Measurements from ENCODE around the gene ZNF398. TPM values are rescaled to one million over a fixed set of nuclear protein-coding genes. Genes with fewer than 3 reads are reported as not detected.

The ZNF398 gene
- total RNA-seq, 1 experiment from 2014 or later, result 9.1 TPM

DNA sequence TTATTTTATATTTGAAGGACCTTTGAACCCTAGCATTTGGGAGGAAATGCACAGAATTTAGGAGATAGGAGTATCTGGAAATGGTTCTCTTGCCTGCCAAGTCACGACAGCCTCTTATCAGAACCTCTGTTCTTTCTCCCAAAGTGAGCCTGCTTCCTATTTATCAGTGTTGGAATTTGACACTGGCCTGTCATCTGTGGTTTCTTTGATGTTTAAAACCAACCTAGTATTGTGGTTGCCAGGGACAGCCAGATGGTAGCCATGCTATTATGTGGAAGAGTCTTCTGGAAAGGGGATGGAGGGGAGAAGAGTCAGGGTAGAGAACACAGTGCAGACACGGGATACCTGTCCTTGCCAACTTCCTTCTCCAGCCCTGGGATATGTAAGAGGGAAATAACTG lies 69.1 kb downstream of the ZNF398 start:
- Histone ChIP-seq H3K9me2 (replicated peaks; ENCODE audit: low read length) (no peaks in the 10 kb centered on the region), H3K79me2 (ENCODE audit: low read length) (no peaks in the 10 kb centered on the region), H3K27ac (ENCODE audit: low read length) (no peak overlapping the region), H3F3A (ENCODE audit: low read length, unreplicated experiment) (no peaks in the 10 kb centered on the region), H3K9ac (ENCODE audit: low read length) (no peak overlapping the region), H3K27me3 (ENCODE audit: low read length) (no peaks in the 10 kb centered on the region), H2AFZ (ENCODE audit: low read length) (no peak overlapping the region), H3K9me3 (ENCODE audit: low read length) (no peaks in the 10 kb centered on the region), H3K4me1 (ENCODE audit: insufficient read depth, low read length) (0 out of 2 replicates have a peak, but pooled peaks cover 4% of the 10 kb centered on the region), H3K4me3 (ENCODE audit: low read length) (no peak overlapping the region), H3K4me2 (ENCODE audit: low read length) (no peak overlapping the region), H4K20me1 (ENCODE audit: low read length) (no peaks in the 10 kb centered on the region), H3K36me3 (ENCODE audit: low read depth, low read length) (peaks cover 47% of the 10 kb centered on the region)
- intact Hi-C loops (cut with micrococcal nuclease), result no loop called here
- POLR2A ChIA-PET (ENCODE audit: unreplicated experiment), result no interaction called here
- no TSS peak for BruUV-seq (replicated peaks)
- CTCF ChIA-PET, result no interaction called here
- ATAC-seq (no peak), DNase-seq (no peak)
- TF ChIP-seq EZH2phosphoT487 (IDR thresholded peaks at IDR 0.05; ENCODE audit: borderline replicate concordance, low read length) (no peak), EZH2 (IDR thresholded peaks at IDR 0.05; ENCODE audit: low read length, unreplicated experiment) (no peak)
- TF ChIP-seq, protein P1, sequence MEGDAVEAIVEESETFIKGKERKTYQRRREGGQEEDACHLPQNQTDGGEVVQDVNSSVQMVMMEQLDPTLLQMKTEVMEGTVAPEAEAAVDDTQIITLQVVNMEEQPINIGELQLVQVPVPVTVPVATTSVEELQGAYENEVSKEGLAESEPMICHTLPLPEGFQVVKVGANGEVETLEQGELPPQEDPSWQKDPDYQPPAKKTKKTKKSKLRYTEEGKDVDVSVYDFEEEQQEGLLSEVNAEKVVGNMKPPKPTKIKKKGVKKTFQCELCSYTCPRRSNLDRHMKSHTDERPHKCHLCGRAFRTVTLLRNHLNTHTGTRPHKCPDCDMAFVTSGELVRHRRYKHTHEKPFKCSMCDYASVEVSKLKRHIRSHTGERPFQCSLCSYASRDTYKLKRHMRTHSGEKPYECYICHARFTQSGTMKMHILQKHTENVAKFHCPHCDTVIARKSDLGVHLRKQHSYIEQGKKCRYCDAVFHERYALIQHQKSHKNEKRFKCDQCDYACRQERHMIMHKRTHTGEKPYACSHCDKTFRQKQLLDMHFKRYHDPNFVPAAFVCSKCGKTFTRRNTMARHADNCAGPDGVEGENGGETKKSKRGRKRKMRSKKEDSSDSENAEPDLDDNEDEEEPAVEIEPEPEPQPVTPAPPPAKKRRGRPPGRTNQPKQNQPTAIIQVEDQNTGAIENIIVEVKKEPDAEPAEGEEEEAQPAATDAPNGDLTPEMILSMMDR (conservative IDR thresholded peaks at IDR 0.05; ENCODE audit: low read depth, low read length), result no peak

DNA sequence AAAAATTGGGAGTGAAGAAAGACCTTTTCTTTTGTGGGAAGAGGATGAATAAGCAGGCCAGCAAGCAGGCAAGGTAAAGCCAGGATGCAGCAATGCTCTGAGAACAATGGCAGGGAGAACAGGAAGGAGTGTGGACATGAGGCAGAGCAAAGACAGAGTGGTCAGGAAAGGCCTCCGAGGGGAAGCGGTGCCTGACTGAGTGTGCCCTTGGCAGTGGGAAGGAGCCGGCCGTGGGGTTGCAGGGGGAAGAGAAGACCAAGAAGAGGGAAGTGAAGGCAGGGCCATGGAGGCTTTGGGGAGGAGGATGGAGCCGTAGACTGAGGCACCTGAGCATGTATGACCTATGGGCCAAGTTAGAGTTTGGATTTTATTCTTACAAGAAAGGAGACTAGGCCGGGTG lies 70.3 kb downstream of the ZNF398 start:
- Histone ChIP-seq H3K36me3 (ENCODE audit: low read depth, low read length) (peaks cover 40% of the 10 kb centered on the region), H3K9ac (ENCODE audit: low read length) (no peak overlapping the region), H3K4me2 (ENCODE audit: low read length) (no peak overlapping the region), H3K4me1 (ENCODE audit: insufficient read depth, low read length) (0 out of 2 replicates have a peak, but pooled peaks cover 4% of the 10 kb centered on the region), H3K4me3 (ENCODE audit: low read length) (no peak overlapping the region), H4K20me1 (ENCODE audit: low read length) (no peaks in the 10 kb centered on the region), H2AFZ (ENCODE audit: low read length) (no peak overlapping the region), H3K79me2 (ENCODE audit: low read length) (no peaks in the 10 kb centered on the region), H3K27ac (ENCODE audit: low read length) (no peak overlapping the region), H3K9me2 (replicated peaks; ENCODE audit: low read length) (no peaks in the 10 kb centered on the region), H3K9me3 (ENCODE audit: low read length) (no peaks in the 10 kb centered on the region), H3K27me3 (ENCODE audit: low read length) (no peaks in the 10 kb centered on the region), H3F3A (ENCODE audit: low read length, unreplicated experiment) (no peaks in the 10 kb centered on the region)
- ChIA-PET POLR2A (ENCODE audit: unreplicated experiment) (no interaction called here), CTCF (no interaction called here)
- DNase-seq, result no peak
- TF ChIP-seq, protein P1 (conservative IDR thresholded peaks at IDR 0.05; ENCODE audit: low read depth, low read length), result no peak
- TF ChIP-seq EZH2phosphoT487 (IDR thresholded peaks at IDR 0.05; ENCODE audit: borderline replicate concordance, low read length), result no peak
- TF ChIP-seq EZH2 (IDR thresholded peaks at IDR 0.05; ENCODE audit: low read length, unreplicated experiment), result no peak
- BruUV-seq (replicated peaks), result no TSS peak
- ATAC-seq, result no peak
- intact Hi-C loops (cut with micrococcal nuclease), result no loop called here

DNA sequence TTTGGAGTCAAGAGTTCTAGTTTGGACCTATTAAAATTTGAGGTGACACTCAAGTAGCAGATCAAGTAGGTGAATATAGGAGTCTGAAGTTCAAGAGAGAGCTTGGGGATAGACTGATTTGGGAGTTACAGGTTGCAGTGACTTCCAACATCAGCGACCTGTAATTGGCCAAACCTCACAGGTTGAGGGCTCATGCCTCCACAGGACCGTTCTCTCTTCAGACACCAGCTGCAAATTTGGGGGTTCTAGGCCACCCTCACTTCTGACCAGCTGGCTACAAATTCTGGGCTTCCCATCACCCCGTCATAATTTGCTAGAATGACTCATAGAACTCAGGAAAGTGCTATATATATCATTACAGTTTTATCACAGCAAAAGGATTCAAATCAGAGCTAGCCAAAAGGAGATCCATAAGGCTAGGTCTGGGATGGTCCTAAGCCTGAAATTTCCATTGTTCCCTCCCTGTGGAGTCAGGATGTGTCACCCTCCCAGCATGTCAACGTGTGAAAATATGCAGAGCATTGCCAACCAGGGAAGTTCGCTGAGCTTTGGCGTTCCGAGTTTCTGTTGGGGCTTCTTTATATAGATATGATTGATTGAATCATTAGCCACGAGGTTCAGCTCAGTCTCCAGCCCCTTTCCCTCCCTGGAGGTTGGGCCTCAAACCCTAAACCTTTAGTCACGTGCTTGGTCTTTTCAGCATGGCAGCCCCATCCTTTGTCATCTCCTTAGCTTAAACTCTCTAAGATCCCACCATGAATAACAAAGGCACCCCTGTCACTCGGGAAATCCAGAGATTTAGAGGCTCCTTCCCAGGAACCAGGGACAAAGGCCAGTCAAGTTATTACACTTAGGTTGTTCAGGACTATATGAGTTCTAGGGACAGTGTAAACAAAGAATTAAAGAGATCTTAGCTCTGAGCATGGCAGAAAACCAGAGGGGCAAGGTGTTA lies 71.5 kb downstream of the ZNF398 start:
- BruUV-seq (replicated peaks), result no TSS peak
- CTCF ChIA-PET, result no interaction called here
- Histone ChIP-seq H3K9me2 (replicated peaks; ENCODE audit: low read length) (no peaks in the 10 kb centered on the region), H3F3A (ENCODE audit: low read length, unreplicated experiment) (no peaks in the 10 kb centered on the region), H3K36me3 (ENCODE audit: low read depth, low read length) (peaks cover 31% of the 10 kb centered on the region), H3K79me2 (ENCODE audit: low read length) (no peaks in the 10 kb centered on the region), H3K9me3 (ENCODE audit: low read length) (no peaks in the 10 kb centered on the region), H3K27me3 (ENCODE audit: low read length) (no peaks in the 10 kb centered on the region), H3K9ac (ENCODE audit: low read length) (no peak overlapping the region), H3K4me2 (ENCODE audit: low read length) (no peak overlapping the region), H4K20me1 (ENCODE audit: low read length) (no peaks in the 10 kb centered on the region), H2AFZ (ENCODE audit: low read length) (no peak overlapping the region), H3K4me1 (ENCODE audit: insufficient read depth, low read length) (0 out of 2 replicates have a peak, but pooled peaks cover 4% of the 10 kb centered on the region), H3K27ac (ENCODE audit: low read length) (no peak overlapping the region), H3K4me3 (ENCODE audit: low read length) (no peak overlapping the region)
- TF ChIP-seq EZH2phosphoT487 (IDR thresholded peaks at IDR 0.05; ENCODE audit: borderline replicate concordance, low read length), result no peak
- TF ChIP-seq, protein P1 (conservative IDR thresholded peaks at IDR 0.05; ENCODE audit: low read depth, low read length), result no peak
- TF ChIP-seq EZH2 (IDR thresholded peaks at IDR 0.05; ENCODE audit: low read length, unreplicated experiment), result no peak
- DNase-seq (no peak), ATAC-seq (no peak)
- intact Hi-C loops (cut with micrococcal nuclease), result no loop called here
- POLR2A ChIA-PET (ENCODE audit: unreplicated experiment), result no interaction called here
